Transverse colon (tissue), 4 donors: ENCODE measurements around the gene PGM1. TPM values are rescaled to one million over a fixed set of nuclear protein-coding genes. Genes with fewer than 3 reads are reported as not detected.

ENCODE experiments used
- DNase-seq: peaks from one replicate; pipeline ENCODE4 v3.0.0-alpha.2; 2019
- H3K27ac ChIP-seq, 4 donors: fragments of 200-600 bp; sonication (generic); 2 replicates each; pipeline ENCODE4 v1.5.1; 2016 to 2018; ENCODE audit warnings: inconsistent platforms in 4 of 4
- H3K27me3 ChIP-seq: fragments of 200-600 bp; sonication (generic); 2 replicates; pipeline ENCODE4 v1.5.1; 2017; ENCODE audit warnings: inconsistent platforms
- H3K36me3 ChIP-seq, 4 donors: fragments of 200-600 bp; sonication (generic); 2 replicates each; pipeline ENCODE4 v1.5.1; 2017 to 2019; ENCODE audit warnings: inconsistent platforms in 4 of 4
- H3K4me1 ChIP-seq, 4 donors: fragments of 200-600 bp; sonication (generic); 2 replicates each; pipeline ENCODE4 v1.5.1; 2017 to 2020; ENCODE audit warnings: inconsistent platforms in 4 of 4
- H3K4me3 ChIP-seq, 4 donors: fragments of 200-600 bp; sonication (generic); 1 replicate in 1 of 4; 2 replicates in 3 of 4; pipeline versions ENCODE4 v1.5.1 to v1.6.1; 2017 to 2019; ENCODE audit warnings: inconsistent platforms in 4 of 4
- H3K9me3 ChIP-seq, 2 donors: fragments of 200-600 bp; sonication (generic); 2 replicates each; pipeline ENCODE4 v1.5.1; 2017 to 2019; ENCODE audit warnings: inconsistent platforms in 2 of 2
- EP300 ChIP-seq: sonication (generic); formaldehyde crosslinking; IDR thresholded peaks from one replicate; pipeline ENCODE4 v1.6.1; 2017; ENCODE audit warnings: antibody characterized with exemption, low read depth
- POLR2A ChIP-seq: fragments of 450-650 bp; IDR thresholded peaks from one replicate; pipeline ENCODE4 v1.6.1; 2016; ENCODE audit warnings: antibody characterized with exemption, mild to moderate bottlenecking, moderate library complexity
- POLR2AphosphoS5 ChIP-seq, 3 donors: sonication (generic); formaldehyde crosslinking; IDR thresholded peaks; one replicate each; pipeline ENCODE4 v1.6.1; 2016; ENCODE audit warnings: antibody characterized with exemption in 3 of 3
- WGBS, 2 donors: methylation state at CpG; one replicate each; pipeline ENCODE4 v1.1.5; 2018; ENCODE audit warnings: low coverage in 1 of 2; 5-methylcytosine and 5-hydroxymethylcytosine counted together
- in situ Hi-C, 4 donors: fragments of 200-750 bp; cut with MboI; loops; one replicate each; pipeline versions ENCODE4 v1.15.0 to v1.15.1; 2017; ENCODE audit warnings: low sequenced_read_pairs in 3 of 4, low pct_ligation_motif_present in 1 of 4, low pct_unique_long_range_greater_than_20kb in 1 of 4
- intact Hi-C: fragments of 100-400 bp; cut with DNase I; formaldehyde crosslinking; loops from one replicate; pipeline ENCODE4 v1.15.1; 2023; ENCODE audit warnings: low total_unique reads
- total RNA-seq, 4 donors: library from RNA; depleted of rRNA; stranded (reverse); fragments of >200 nt; gene quantifications; one replicate each; pipeline ENCODE4 v1.1.0, GENCODE V29; 2016
- TF ChIP-seq, protein P1 (sequence below), 5 experiments: fragments of 200-600 bp in 3 of 5; fragments of 450-650 bp in 2 of 5; sonication (generic) in 3 of 5; IDR thresholded peaks; 1 replicate in 2 of 5; 2 replicates in 3 of 5; pipeline ENCODE4 v1.5.1; 2016 to 2017; ENCODE audit warnings: antibody characterized with exemption in 5 of 5, inconsistent platforms in 3 of 5, mild to moderate bottlenecking in 2 of 5, moderate library complexity in 1 of 5

The PGM1 gene
- total RNA-seq, 4 donors from 2014 or later: 45.0 to 144 (median 103) TPM

DNA sequence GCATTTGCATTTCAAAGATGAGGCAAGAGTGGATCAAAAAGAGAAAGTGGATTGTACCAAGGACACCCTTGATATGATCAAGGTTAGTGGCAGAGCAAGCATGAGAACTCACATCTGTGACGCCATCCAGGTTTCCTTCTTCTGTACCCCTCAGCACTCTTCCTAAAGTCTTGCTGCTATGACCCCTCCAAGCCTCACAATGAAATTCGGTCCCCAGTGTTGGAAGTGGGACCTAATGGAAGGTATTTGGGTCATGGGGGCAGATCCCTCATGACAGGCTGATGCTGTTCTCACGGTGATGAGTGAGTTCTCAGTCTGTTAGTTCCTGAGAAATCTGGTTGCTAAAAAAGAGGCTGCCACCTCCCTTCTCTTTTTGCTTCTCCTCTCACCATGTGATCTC lies 86.4 kb downstream of the PGM1 start:
- Histone ChIP-seq H3K4me3 (no peak overlapping the region), H3K27ac (no peak overlapping the region), H3K9me3 (no peaks in the 10 kb centered on the region), H3K4me1 (peaks cover 0 to 5% (median 2%) of the 10 kb centered on the region in 4 donors), H3K36me3 (no peaks in the 10 kb centered on the region), H3K27me3 (no peaks in the 10 kb centered on the region)
- WGBS, 2 donors: 76 to 93% methylated on average over 2 to 3 of the region's 3 CpGs
- intact Hi-C loops (loop anchor here (10.0 kb wide), 1 partner anchor 565 kb away; no protein-coding TSS in a partner anchor), in situ Hi-C loops (loop anchor here (10.0 to 25.0 kb wide), 4 partner anchors 233 to 565 kb away; no protein-coding TSS in a partner anchor)
- no peak for DNase-seq
- TF ChIP-seq POLR2A (no peak), EP300 (no peak), POLR2AphosphoS5 (IDR thresholded peaks at IDR 0.05) (no peak)
- TF ChIP-seq, protein P1, sequence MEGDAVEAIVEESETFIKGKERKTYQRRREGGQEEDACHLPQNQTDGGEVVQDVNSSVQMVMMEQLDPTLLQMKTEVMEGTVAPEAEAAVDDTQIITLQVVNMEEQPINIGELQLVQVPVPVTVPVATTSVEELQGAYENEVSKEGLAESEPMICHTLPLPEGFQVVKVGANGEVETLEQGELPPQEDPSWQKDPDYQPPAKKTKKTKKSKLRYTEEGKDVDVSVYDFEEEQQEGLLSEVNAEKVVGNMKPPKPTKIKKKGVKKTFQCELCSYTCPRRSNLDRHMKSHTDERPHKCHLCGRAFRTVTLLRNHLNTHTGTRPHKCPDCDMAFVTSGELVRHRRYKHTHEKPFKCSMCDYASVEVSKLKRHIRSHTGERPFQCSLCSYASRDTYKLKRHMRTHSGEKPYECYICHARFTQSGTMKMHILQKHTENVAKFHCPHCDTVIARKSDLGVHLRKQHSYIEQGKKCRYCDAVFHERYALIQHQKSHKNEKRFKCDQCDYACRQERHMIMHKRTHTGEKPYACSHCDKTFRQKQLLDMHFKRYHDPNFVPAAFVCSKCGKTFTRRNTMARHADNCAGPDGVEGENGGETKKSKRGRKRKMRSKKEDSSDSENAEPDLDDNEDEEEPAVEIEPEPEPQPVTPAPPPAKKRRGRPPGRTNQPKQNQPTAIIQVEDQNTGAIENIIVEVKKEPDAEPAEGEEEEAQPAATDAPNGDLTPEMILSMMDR (IDR thresholded peaks at IDR 0.05): no peak

DNA sequence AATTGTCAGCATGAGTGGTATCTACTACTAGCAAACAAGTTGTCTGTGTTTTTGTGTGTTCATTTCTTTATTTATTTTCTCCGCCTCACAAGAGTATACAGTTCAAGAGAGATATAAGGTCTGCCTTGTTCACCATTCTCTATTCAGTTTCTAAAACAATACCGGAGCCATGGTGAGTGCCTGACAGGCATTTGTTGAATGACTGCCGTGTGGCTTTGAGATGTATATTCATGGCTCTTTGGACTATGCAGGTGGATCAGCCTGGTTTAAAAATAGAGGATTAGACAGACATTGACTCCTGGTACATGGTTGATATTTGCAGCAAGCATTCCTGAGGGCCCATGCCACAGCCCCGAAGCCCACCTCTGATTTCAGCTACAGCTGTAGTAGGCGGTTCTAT lies 89.7 kb downstream of the PGM1 start:
- no peak for DNase-seq
- no peak overlapping the region for H3K27ac ChIP-seq
- 91 to 94% methylated on average over 5 of the region's 5 CpGs for WGBS, 2 donors
- intact Hi-C loops (no loop called here), in situ Hi-C loops (loop anchor here in 3 of 4 donors (25.0 kb wide), 3 partner anchors 229 to 554 kb away; no protein-coding TSS in a partner anchor)
- no peaks in the 10 kb centered on the region for H3K9me3 ChIP-seq
- TF ChIP-seq POLR2AphosphoS5 (IDR thresholded peaks at IDR 0.05) (no peak), POLR2A (no peak), EP300 (no peak)
- TF ChIP-seq, protein P1 (IDR thresholded peaks at IDR 0.05): no peak
- H3K4me3 ChIP-seq: no peak overlapping the region
- no peaks in the 10 kb centered on the region for H3K36me3 ChIP-seq
- no peaks in the 10 kb centered on the region for H3K4me1 ChIP-seq
- H3K27me3 ChIP-seq: no peaks in the 10 kb centered on the region

DNA sequence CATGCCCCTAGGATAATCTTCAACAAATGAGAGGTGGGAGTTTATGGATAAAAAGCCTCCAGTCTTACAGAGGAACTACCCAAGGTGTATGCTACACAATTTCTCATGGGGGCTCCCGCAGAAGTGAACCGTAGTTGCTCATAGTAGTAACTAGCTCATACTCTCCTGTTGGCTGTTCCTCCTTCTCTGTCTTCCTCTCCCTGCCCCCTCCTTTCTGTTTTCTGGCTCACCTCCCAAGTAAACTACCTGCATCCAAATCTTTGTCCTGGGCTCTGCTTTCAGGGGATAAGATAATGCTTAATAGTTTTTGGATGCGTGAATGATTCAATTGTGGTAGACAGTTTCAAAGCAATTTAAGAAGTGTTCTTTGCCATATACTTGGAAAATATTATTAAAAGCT lies 90.5 kb downstream of the PGM1 start:
- H3K4me3 ChIP-seq: no peak overlapping the region
- in situ Hi-C loops: loop anchor here in 3 of 4 donors (25.0 kb wide), 3 partner anchors 229 to 554 kb away; no protein-coding TSS in a partner anchor
- no peaks in the 10 kb centered on the region for H3K4me1 ChIP-seq
- 79 to 86% methylated on average over 3 of the region's 3 CpGs for WGBS, 2 donors
- no peaks in the 10 kb centered on the region for H3K9me3 ChIP-seq
- no peaks in the 10 kb centered on the region for H3K36me3 ChIP-seq
- intact Hi-C loops: loop anchor here (1.0 kb wide), 1 partner anchor 449 kb away; no protein-coding TSS in a partner anchor
- no peak for DNase-seq
- no peaks in the 10 kb centered on the region for H3K27me3 ChIP-seq
- no peak for TF ChIP-seq EP300
- no peak for TF ChIP-seq POLR2A
- no peak for TF ChIP-seq POLR2AphosphoS5 (IDR thresholded peaks at IDR 0.05)
- TF ChIP-seq, protein P1 (IDR thresholded peaks at IDR 0.05): no peak
- no peak overlapping the region for H3K27ac ChIP-seq

DNA sequence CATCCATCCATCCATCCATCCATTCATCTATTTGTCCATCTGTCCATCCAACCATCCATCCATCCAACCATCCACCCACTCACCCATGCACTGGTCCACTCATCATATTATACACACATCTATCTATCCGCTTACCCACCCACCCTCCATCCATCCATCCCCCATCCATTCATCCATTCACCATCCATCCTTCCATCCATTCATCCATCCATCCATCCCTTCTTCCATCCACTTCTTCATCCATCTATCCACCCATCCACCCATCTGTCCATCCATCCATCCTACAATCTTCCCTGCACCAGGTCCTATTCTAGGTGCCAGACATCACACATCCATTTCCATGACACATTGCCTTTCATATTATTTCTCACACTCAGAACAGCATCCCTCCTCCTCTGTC lies 93.5 kb downstream of the PGM1 start:
- no peaks in the 10 kb centered on the region for H3K36me3 ChIP-seq
- TF ChIP-seq, protein P1 (IDR thresholded peaks at IDR 0.05): no peak
- TF ChIP-seq POLR2AphosphoS5 (IDR thresholded peaks at IDR 0.05) (no peak), POLR2A (no peak), EP300 (no peak)
- in situ Hi-C loops (loop anchor here in 3 of 4 donors (25.0 kb wide), 3 partner anchors 226 to 551 kb away; no protein-coding TSS in a partner anchor), intact Hi-C loops (no loop called here)
- no peaks in the 10 kb centered on the region for H3K9me3 ChIP-seq
- no peaks in the 10 kb centered on the region for H3K27me3 ChIP-seq
- no peak overlapping the region for H3K4me3 ChIP-seq
- no peak for DNase-seq
- H3K27ac ChIP-seq: no peak overlapping the region
- peaks cover 0 to 4% (median 1%) of the 10 kb centered on the region in 4 donors for H3K4me1 ChIP-seq
- WGBS, 2 donors: 90 to 100% methylated on average over 1 of the region's 1 CpG
